ENCODE measurements around the gene SNED1. TPM values are rescaled to one million over a fixed set of nuclear protein-coding genes. Genes with fewer than 3 reads are reported as not detected.

Gene SNED1
- total RNA-seq, 1 experiment from 2014 or later = 3.2 TPM

DNA sequence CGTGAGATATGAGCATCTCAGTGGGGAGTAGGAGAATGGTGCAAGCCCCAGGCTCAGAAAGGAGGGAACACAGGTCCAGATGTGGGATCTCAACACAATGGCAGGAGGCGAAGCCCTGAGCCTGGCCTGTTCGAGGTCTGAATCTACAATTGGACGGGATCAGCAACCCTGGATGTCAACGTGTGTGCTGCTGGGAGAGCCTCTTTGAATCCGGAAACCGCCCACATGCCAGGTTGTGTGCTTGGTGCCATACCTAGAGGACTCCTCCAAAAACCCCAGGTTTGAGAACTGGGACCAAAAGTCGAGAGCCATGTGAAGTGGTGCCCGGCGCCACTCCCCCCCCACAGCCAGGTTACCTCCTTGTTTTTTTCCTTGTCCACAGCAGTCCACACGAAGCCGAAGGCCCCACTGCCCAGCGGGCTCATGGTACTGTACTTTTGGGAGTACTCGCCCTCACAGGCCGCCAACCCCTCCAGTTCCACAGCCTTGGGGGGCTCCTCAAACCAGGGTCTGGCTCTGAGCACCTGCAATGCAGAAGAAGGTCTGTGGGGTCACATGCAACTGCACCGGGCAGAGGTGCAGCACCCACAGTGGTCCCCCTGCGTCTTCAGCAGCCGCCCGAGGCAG, 124.1 kb downstream of the SNED1 start:
- POLR2A ChIA-PET = no interaction called here
- no peaks in the 10 kb centered on the region for H3K4me1 Mint-ChIP-seq
- H3K4me3 Mint-ChIP-seq = no peak overlapping the region
- peaks cover 10% of the 10 kb centered on the region for H3K9me3 Mint-ChIP-seq
- H3K27ac Mint-ChIP-seq = no peak overlapping the region
- CTCF ChIA-PET = no interaction called here
- ATAC-seq (no peak), DNase-seq (ENCODE audit: low spot score) (no peak)
- H3K36me3 Mint-ChIP-seq = peaks cover 26% of the 10 kb centered on the region
- no peaks in the 10 kb centered on the region for H3K27me3 Mint-ChIP-seq (ENCODE audit: low read depth)
- TF ChIP-seq, protein P1, sequence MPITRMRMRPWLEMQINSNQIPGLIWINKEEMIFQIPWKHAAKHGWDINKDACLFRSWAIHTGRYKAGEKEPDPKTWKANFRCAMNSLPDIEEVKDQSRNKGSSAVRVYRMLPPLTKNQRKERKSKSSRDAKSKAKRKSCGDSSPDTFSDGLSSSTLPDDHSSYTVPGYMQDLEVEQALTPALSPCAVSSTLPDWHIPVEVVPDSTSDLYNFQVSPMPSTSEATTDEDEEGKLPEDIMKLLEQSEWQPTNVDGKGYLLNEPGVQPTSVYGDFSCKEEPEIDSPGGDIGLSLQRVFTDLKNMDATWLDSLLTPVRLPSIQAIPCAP (CRISPR knock-in tag; IDR thresholded peaks at IDR 0.05) = no peak
- no peak for TF ChIP-seq PRRX2 (CRISPR knock-in tag; IDR thresholded peaks at IDR 0.05)
- TF ChIP-seq ZMAT4 (CRISPR knock-in tag; IDR thresholded peaks at IDR 0.05) = no peak
- TF ChIP-seq, protein P2, sequence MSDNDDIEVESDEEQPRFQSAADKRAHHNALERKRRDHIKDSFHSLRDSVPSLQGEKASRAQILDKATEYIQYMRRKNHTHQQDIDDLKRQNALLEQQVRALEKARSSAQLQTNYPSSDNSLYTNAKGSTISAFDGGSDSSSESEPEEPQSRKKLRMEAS (CRISPR knock-in tag; IDR thresholded peaks at IDR 0.05) = no peak
- TF ChIP-seq NR3C1 (CRISPR knock-in tag; conservative IDR thresholded peaks at IDR 0.05; ENCODE audit: low read depth) = no peak
- TF ChIP-seq ZNF263 (CRISPR knock-in tag; IDR thresholded peaks at IDR 0.05; ENCODE audit: low read depth) = no peak
- TF ChIP-seq, protein P3, sequence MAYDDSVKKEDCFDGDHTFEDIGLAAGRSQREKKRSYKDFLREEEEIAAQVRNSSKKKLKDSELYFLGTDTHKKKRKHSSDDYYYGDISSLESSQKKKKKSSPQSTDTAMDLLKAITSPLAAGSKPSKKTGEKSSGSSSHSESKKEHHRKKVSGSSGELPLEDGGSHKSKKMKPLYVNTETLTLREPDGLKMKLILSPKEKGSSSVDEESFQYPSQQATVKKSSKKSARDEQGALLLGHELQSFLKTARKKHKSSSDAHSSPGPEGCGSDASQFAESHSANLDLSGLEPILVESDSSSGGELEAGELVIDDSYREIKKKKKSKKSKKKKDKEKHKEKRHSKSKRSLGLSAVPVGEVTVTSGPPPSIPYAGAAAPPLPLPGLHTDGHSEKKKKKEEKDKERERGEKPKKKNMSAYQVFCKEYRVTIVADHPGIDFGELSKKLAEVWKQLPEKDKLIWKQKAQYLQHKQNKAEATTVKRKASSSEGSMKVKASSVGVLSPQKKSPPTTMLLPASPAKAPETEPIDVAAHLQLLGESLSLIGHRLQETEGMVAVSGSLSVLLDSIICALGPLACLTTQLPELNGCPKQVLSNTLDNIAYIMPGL (CRISPR knock-in tag; IDR thresholded peaks at IDR 0.05) = no peak
- no peak for TF ChIP-seq E2F4 (CRISPR knock-in tag; IDR thresholded peaks at IDR 0.05; ENCODE audit: borderline replicate concordance, low read depth)
- TF ChIP-seq TCF7 (CRISPR knock-in tag; IDR thresholded peaks at IDR 0.05; ENCODE audit: low read depth) = no peak
- TF ChIP-seq AR (CRISPR knock-in tag; IDR thresholded peaks at IDR 0.05) = no peak
- TF ChIP-seq, protein P4, sequence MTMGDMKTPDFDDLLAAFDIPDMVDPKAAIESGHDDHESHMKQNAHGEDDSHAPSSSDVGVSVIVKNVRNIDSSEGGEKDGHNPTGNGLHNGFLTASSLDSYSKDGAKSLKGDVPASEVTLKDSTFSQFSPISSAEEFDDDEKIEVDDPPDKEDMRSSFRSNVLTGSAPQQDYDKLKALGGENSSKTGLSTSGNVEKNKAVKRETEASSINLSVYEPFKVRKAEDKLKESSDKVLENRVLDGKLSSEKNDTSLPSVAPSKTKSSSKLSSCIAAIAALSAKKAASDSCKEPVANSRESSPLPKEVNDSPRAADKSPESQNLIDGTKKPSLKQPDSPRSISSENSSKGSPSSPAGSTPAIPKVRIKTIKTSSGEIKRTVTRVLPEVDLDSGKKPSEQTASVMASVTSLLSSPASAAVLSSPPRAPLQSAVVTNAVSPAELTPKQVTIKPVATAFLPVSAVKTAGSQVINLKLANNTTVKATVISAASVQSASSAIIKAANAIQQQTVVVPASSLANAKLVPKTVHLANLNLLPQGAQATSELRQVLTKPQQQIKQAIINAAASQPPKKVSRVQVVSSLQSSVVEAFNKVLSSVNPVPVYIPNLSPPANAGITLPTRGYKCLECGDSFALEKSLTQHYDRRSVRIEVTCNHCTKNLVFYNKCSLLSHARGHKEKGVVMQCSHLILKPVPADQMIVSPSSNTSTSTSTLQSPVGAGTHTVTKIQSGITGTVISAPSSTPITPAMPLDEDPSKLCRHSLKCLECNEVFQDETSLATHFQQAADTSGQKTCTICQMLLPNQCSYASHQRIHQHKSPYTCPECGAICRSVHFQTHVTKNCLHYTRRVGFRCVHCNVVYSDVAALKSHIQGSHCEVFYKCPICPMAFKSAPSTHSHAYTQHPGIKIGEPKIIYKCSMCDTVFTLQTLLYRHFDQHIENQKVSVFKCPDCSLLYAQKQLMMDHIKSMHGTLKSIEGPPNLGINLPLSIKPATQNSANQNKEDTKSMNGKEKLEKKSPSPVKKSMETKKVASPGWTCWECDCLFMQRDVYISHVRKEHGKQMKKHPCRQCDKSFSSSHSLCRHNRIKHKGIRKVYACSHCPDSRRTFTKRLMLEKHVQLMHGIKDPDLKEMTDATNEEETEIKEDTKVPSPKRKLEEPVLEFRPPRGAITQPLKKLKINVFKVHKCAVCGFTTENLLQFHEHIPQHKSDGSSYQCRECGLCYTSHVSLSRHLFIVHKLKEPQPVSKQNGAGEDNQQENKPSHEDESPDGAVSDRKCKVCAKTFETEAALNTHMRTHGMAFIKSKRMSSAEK (CRISPR knock-in tag; IDR thresholded peaks at IDR 0.05; ENCODE audit: borderline replicate concordance) = no peak
- TF ChIP-seq ZNF232 (CRISPR knock-in tag; IDR thresholded peaks at IDR 0.05) = no peak
- no peak for TF ChIP-seq ZNF317 (CRISPR knock-in tag; IDR thresholded peaks at IDR 0.05; ENCODE audit: borderline replicate concordance, low read depth)
- TF ChIP-seq, protein P5, sequence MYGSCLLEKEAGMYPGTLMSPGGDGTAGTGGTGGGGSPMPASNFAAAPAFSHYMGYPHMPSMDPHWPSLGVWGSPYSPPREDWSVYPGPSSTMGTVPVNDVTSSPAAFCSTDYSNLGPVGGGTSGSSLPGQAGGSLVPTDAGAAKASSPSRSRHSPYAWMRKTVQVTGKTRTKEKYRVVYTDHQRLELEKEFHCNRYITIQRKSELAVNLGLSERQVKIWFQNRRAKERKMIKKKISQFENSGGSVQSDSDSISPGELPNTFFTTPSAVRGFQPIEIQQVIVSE (CRISPR knock-in tag; IDR thresholded peaks at IDR 0.05; ENCODE audit: borderline replicate concordance) = no peak
